Lung microvascular endothelial cell (primary cell): ENCODE data around the gene LST1. TPM values are rescaled to one million over a fixed set of nuclear protein-coding genes. Genes with fewer than 3 reads are reported as not detected.

Experiments used
- DNase-seq, 2 donors: peaks; one replicate each; pipeline versions ENCODE4 v3.0.0 to v3.0.0-alpha.2; 2010; ENCODE audit warnings: low read depth in 2 of 2
- total RNA-seq: library from RNA; depleted of rRNA; stranded (reverse); fragments of >200 nt; gene quantifications from 2 replicates; pipeline ENCODE4 v1.2.1, GENCODE V29; 2014

LST1 gene
- total RNA-seq, 1 donor from 2014 or later, result not detected

DNA sequence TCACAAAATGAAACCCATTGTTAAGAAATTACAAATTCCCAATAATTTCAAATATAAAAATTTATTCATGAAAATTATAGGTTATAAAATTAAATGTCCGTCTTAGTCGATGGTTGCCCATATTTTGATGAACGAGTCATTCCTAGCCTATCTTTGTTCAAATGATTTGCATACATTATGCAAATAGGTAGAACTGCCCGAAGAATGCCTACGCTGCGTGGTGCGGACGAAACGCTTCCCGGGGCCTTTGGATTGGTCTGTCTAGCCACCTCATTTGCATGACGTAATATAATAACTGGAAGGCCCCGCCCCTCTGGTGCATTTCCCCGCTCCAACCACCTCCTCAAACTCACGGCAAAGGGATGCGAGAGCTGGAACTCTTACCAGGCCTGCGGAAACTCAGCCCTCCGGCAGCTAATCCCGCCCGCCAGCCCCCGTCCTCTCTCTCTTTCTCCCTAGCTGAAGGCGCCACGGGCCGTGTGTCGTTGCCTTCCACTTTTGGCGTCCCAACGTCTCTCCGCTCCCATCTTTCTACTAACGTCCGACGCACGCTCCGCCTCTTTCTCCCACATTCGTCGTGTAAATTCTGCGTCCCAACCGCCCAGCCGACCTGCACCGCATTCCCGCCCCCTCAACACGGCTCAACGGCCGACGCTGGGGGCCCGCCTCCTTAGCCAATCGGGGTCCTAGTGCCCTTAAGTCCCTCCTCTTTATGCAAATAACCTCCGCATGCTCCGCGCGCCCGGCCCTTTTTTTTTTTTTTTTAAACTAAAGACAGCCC lies 33.9 kb downstream of the LST1 start:
- DNase-seq, result peak; percentile 99 to 100

DNA sequence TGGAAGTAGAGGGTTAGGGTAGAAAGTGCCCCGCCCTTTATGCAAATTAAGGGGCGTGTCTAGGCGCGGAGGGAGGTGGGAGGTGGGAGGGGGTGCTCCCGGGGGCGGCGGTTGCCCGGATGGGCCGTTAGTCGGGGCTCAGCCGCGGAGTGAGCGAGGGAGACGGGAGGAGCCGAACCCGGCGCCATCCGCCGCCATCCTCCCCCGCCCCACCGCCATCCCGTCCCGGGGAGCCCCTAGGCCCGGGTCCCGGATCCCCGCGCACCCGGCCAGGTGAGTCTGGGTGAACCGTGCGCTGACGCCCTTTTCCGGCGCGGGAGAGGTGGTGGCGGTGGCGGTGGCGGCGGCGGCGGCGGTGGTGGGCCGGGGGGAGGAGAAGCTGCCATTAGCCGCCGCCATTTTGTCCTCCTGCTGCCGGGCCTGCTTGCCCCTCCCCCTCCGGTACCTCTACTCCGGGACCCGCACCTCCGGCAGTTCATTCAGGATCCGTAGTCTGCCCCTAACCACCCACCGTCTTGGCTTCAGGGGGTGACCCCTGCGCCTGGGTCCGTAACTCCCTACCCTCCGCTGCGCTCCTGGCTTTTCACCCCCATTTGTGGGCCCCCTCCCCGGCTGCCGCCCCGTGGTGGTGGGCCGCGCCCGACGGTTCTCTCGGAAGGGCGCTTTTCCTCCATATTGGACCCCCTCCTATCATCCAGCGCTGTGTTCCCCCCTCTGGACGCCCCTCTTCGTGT lies 34.7 kb downstream of the LST1 start, which contains the start of gene PRRC2A:
TSS of gene PRRC2A (plus strand) at position 130 of the 734 bp plus-strand sequence. CDS start 2,075 bp downstream, outside the sequence.
- DNase-seq, result no peak

DNA sequence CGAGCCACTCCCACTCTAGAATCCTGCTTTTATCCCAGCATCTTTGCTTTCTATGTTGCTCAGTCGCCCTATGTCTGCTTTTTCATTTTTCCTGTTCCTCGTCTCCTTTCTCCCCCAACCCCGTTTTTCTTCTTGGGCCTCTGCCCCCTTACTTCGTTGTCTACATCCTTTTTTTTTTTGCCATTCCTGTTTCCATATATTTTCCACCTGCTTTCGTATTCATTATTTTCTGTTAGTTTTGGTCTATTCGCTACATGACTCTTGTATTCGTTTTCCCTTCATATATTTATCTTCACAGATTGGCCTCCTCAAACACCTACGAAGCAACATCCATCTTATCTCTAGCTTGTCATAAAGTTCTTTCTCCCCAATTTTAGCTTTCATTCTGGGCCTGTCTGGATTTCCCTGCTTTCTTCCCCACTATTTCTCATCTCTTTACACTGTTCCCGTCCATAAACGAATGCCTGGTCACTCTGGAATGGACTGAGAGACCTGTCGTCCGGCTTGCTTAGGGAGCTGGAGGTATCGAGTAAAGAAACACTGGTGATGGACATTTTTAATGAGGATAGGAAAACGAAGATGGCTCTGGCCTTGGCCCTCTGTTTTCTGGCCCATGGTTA lies 35.4 kb downstream of the LST1 start:
- no peak for DNase-seq

DNA sequence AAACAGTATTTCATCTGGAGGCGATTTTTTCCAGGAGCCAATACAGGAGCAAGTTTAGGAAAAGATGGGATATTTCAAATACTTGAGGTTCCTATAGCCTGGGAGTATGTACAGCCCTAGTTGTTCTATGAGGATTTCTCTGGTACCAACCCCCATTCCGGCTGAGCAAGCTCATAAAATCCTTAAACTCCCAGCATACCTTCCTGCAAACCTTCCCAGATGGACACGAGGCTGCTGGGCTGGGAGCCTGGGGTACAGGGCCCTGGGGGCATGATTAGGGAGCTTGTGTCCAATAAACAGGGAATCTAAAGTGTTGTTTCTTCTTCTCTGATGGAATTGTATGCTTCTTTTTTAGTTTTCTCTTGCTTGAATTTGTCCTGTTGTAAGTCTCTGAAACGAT lies 35.9 kb downstream of the LST1 start:
- no peak for DNase-seq

DNA sequence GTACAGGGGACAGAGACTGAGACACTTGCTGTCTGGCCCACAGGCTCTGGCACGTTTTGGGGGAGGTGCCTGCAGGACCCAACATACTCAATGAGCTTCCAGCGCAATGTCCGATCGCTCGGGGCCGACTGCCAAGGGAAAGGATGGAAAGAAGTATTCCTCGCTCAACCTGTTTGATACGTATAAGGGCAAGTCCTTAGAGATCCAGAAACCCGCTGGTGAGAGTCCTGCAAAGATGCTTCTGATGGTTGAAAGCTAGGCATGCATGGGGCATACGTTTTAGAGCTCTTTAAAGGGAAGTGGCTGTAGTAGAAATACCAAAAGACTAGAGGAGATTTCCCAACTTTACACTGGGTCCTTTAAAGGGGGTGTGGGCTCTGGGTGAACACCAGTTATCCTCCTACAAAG lies 36.6 kb downstream of the LST1 start:
- DNase-seq, result no peak

DNA sequence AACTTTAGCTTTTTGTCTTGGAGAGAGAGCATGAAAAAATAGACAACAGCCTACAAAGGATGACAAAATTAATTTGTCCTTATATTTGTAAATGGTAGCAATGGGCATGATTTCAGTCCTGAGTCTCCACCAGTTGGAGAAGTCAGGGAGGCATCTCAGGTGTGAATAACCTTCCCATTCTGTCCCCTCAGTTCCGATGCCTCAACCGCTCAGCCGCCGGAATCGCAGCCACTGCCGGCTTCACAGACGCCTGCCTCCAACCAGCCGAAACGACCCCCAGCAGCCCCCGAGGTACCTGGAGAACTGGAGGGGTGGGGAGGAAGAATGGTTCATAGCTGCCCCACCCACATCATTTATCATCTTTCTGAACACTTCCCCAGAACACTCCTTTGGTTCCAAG lies 38.0 kb downstream of the LST1 start:
- DNase-seq, result no peak

DNA sequence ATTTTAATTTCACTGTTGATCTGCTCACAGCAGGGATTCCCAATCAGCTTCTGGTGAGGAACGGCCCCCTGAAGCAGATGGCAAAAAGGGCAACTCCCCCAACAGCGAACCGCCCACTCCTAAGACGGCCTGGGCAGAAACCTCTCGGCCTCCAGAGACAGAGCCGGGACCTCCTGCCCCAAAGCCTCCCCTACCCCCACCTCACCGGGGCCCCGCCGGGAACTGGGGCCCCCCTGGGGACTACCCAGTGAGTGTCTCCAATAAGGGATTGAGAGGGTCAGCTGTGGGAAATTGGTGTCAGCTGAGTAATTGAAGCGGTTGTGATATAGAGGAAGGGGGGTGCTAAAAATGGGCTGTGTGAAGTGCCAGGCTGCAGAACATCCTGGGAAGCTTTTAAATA lies 40.9 kb downstream of the LST1 start:
- no peak for DNase-seq

DNA sequence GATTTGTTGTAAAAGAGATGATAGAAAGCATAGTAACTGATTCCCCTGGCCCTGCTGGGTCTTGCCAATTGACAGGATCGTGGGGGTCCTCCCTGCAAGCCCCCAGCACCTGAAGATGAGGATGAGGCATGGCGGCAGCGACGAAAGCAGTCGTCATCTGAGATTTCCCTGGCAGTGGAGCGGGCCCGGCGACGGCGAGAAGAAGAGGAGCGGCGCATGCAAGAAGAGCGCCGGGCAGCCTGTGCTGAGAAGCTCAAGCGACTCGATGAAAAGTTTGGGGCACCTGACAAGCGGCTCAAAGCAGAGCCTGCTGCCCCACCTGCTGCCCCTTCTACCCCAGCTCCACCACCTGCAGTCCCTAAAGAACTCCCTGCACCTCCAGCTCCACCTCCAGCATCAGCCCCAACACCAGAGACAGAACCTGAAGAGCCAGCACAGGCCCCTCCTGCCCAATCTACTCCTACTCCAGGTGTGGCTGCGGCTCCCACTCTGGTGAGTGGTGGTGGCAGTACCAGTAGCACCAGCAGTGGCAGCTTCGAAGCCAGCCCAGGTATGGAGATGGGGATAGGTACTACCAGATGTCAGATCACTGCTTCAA lies 41.7 kb downstream of the LST1 start:
- DNase-seq, result no peak

DNA sequence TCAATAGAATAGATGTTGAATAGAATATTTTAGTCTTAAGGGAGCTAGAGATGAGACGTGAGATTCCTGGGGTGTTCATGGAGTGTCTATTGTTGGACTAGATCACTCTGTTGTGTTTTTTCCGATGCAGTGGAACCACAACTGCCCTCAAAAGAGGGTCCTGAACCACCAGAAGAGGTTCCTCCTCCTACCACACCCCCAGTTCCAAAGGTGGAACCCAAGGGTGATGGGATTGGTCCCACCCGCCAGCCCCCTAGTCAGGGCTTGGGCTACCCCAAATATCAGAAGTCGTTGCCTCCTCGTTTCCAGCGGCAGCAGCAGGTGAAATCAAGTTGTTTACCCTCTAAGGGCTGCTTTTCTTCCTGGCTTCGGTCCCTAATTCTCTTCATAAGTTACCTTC lies 42.9 kb downstream of the LST1 start:
- no peak for DNase-seq

DNA sequence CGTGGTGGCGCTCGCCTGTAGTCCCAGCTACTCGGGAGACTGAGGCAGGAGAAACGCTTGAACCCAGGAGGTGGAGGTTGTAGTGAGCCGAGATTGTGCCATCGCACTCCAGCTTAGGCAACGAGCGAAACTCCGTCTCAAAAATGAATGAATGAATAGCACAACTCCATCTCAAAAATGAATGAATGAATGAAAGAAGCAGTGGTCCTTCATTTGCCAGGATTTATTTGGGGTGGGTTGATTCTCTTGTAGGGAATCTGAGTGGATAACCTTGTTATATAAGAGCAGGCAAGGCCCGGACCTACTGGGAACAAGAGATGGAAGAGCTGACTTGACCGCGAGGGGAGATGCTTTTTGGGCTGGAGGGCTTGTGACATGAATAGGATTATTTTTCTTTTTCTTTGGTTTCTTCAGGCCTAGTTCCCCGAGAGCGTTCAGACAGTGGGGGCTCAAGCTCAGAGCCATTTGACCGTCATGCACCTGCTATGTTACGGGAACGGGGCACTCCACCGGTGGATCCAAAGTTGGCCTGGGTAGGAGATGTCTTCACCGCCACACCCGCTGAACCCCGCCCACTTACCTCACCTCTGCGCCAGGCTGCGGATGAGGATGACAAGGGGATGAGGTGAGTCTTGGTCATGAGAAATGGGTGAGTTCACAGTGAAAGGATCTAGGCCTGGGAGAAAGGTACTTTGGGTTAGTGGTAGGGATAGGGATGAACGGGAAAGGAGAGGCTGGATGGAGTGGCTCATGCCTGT lies 44.3 kb downstream of the LST1 start:
- DNase-seq, result no peak

DNA sequence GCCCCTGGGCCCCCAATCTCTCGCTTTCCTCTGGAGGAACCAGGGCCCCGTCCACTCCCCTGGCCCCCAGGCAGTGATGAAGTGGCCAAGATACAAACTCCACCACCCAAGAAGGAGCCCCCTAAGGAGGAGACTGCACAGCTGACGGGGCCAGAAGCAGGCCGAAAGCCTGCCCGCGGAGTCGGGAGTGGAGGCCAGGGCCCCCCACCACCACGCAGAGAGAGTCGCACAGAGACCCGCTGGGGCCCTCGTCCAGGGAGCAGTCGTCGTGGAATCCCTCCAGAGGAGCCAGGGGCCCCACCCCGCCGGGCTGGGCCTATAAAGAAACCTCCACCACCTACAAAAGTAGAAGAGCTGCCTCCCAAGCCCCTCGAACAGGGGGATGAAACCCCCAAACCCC lies 45.1 kb downstream of the LST1 start:
- no peak for DNase-seq

DNA sequence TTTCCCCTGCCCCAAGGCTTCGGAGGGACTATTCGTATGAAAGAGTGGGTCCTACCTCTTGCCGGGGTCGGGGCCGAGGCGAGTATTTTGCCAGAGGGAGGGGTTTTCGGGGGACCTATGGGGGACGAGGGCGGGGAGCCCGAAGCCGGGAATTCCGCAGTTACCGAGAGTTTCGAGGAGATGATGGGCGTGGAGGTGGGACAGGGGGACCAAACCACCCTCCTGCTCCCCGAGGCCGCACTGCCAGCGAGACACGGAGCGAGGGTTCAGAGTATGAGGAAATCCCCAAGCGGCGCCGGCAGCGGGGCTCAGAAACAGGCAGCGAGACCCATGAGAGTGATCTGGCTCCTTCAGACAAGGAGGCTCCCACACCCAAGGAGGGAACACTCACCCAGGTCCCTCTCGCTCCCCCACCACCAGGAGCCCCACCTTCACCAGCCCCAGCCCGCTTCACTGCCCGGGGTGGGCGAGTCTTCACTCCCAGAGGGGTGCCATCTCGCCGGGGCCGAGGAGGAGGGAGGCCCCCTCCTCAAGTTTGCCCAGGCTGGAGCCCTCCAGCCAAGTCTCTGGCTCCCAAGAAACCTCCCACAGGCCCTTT lies 45.7 kb downstream of the LST1 start:
- DNase-seq, result no peak

DNA sequence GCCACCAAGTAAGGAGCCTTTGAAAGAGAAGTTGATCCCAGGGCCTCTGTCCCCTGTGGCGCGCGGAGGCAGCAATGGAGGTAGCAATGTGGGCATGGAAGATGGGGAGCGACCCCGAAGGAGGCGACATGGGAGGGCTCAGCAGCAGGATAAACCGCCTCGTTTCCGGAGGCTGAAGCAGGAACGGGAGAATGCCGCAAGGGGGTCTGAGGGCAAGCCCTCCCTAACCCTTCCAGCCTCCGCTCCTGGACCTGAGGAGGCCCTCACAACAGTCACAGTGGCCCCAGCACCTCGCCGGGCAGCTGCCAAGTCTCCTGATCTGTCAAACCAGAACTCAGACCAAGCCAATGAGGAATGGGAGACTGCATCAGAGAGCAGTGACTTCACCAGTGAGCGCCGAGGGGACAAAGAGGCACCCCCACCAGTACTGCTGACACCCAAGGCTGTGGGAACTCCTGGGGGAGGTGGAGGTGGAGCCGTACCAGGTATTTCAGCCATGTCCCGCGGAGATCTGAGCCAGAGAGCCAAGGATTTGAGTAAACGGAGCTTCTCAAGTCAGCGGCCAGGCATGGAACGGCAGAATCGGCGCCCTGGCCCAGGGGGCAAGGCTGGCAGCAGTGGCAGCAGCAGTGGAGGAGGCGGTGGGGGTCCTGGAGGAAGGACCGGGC lies 46.3 kb downstream of the LST1 start:
- DNase-seq, result no peak

DNA sequence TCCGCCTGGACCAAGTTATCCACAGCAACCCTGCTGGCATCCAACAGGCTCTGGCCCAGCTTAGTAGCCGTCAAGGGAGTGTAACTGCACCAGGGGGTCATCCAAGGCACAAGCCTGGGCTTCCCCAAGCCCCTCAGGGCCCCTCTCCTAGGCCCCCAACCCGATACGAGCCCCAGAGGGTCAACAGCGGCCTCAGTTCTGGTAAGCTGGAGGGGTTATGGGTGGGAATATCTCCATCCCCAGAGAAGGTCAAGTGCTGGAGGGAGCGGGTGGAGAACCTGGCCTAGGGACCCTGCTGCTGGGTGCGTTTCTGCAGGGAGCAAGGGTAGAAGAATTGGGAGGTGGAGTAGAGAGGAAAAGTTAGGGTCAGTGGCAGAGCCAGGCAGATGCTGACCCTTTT lies 47.4 kb downstream of the LST1 start:
- no peak for DNase-seq

DNA sequence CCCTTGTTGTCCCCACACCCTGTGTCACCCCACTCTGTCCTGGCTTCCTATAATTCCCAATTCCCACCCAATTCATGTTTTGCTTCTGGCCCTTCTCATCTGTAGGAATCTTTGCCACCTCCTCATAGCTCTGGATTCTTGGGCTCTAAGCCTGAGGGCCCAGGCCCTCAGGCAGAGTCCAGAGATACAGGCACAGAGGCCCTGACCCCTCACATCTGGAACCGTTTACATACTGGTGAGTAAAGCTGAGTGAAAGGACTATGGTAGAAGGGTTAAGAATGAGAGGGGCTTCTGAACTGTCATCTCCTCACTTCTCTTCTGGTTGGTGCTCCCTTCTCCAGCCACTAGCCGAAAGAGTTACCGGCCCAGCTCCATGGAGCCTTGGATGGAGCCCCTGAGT lies 48.1 kb downstream of the LST1 start:
- no peak for DNase-seq

DNA sequence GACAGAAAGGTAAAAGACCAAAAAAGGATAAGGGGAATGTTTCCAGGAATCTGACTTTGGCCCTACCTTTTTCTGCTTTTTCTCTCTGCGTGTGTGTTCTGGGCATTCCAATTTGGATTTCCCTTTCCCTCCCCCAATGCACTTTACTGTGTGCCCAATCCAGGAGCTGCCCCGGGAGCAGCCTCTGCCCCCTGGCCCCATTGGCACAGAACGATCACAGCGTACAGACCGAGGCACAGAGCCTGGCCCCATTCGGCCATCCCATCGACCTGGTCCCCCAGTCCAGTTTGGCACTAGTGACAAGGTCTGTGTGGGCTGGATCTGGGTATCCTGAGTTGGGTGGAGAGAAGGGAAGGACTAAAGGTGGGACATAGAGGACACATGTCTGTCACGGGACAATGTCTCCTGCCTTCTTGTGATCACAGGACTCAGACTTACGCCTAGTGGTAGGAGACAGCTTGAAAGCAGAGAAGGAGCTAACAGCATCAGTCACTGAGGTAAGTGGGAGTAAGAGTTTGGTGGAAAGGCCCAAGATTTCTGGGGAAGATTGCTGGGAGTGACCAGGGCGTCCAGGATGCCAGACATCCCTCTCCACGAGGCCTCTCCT lies 49.0 kb downstream of the LST1 start:
- DNase-seq, result no peak

DNA sequence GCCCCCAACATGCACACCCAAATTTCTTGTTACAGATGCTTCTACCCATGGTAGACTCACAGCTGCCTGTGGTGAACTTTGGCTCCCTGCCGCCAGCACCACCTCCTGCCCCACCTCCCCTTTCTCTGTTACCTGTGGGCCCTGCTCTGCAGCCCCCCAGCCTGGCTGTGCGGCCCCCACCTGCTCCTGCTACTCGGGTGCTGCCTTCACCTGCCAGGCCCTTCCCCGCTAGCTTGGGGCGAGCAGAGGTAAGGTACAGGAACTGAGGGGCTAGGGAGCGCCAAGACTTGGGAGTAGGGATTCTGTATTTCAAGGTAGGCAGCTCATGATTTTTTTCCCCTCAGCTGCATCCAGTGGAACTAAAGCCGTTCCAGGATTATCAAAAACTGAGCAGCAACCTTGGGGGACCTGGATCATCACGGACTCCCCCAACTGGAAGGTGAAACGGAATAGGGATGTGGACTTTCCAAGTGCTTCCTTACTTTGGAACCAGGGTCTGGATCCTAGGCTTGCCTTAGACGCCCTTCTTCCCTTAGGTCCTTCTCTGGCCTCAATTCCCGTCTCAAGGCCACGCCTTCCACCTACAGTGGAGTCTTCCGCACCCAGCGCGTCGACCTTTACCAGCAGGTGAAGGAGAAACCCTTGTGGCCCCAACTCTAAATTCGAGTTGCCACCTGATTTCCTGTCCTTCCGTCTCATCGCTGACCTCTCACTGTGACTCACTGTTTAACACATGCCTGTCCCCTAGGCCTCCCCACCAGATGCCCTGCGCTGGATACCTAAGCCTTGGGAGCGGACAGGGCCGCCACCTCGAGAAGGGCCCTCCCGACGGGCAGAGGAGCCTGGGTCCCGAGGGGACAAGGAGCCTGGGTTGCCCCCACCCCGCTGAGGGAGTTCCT lies 50.9 kb downstream of the LST1 start:
- no peak for DNase-seq
